Ishikawa (cell line): ENCODE measurements around the gene ECT2.

Source experiments
- CEBPB ChIP-seq: IDR thresholded peaks from 2 replicates; pipeline ENCODE4 v1.6.1; 2012
- CREB1 ChIP-seq: IDR thresholded peaks from 2 replicates; pipeline ENCODE4 v1.6.1; 2012; ENCODE audit warnings: low read depth
- EGR1 ChIP-seq: IDR thresholded peaks from 2 replicates; pipeline ENCODE4 v1.6.1; 2012
- EP300 ChIP-seq: IDR thresholded peaks from 2 replicates; pipeline ENCODE4 v1.6.1; 2012; ENCODE audit warnings: borderline replicate concordance
- FOXM1 ChIP-seq: IDR thresholded peaks from 2 replicates; pipeline ENCODE4 v1.6.1; 2012; ENCODE audit warnings: low read depth, borderline replicate concordance
- NFIC ChIP-seq: IDR thresholded peaks from 2 replicates; pipeline ENCODE4 v1.6.1; 2012
- RAD21 ChIP-seq: IDR thresholded peaks from 2 replicates; pipeline ENCODE4 v1.6.1; 2012; ENCODE audit warnings: low read depth
- TAF1 ChIP-seq: IDR thresholded peaks from 2 replicates; pipeline ENCODE4 v1.6.1; 2012; ENCODE audit warnings: low read depth, mild to moderate bottlenecking
- TCF12 ChIP-seq: IDR thresholded peaks from 2 replicates; pipeline ENCODE4 v1.6.1; 2012; ENCODE audit warnings: low read depth
- TEAD4 ChIP-seq: IDR thresholded peaks from 2 replicates; pipeline ENCODE4 v1.6.1; 2012
- USF1 ChIP-seq: IDR thresholded peaks from 2 replicates; pipeline ENCODE4 v1.6.1; 2012
- YY1 ChIP-seq: IDR thresholded peaks from 2 replicates; pipeline ENCODE4 v1.6.1; 2012; ENCODE audit warnings: low read depth
- TF ChIP-seq, protein P1 (sequence below): IDR thresholded peaks from 2 replicates; pipeline ENCODE4 v1.6.1; 2012
- TF ChIP-seq, protein P2 (sequence below): IDR thresholded peaks from 2 replicates; pipeline ENCODE4 v1.6.1; 2012; ENCODE audit warnings: low read depth, mild to moderate bottlenecking

DNA sequence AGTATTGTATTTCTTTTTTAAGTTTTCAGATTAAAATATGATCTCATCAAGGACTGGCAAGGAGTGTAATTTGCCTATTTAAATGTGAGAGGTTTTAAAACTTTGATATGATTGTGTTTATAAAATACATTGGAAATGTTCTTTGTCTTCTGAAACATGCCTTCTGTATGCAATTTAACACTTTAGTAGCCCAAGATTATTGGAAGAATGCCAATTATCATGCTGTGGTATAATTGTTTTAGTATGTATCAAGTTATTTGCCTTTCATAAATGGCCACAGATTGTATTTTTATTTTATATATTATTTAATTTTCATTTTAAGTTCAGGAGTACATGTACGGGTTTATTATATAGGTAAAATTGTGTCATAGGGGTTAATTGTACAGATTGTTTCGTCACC is 31.7 kb downstream of the ECT2 start:
- no peak for TF ChIP-seq TEAD4
- no peak for TF ChIP-seq EP300
- no peak for TF ChIP-seq YY1
- TF ChIP-seq, protein P1, sequence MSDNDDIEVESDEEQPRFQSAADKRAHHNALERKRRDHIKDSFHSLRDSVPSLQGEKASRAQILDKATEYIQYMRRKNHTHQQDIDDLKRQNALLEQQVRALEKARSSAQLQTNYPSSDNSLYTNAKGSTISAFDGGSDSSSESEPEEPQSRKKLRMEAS: no peak
- no peak for TF ChIP-seq TAF1
- TF ChIP-seq FOXM1: no peak
- TF ChIP-seq USF1: no peak
- TF ChIP-seq CEBPB: no peak
- TF ChIP-seq EGR1: no peak
- TF ChIP-seq, protein P2, sequence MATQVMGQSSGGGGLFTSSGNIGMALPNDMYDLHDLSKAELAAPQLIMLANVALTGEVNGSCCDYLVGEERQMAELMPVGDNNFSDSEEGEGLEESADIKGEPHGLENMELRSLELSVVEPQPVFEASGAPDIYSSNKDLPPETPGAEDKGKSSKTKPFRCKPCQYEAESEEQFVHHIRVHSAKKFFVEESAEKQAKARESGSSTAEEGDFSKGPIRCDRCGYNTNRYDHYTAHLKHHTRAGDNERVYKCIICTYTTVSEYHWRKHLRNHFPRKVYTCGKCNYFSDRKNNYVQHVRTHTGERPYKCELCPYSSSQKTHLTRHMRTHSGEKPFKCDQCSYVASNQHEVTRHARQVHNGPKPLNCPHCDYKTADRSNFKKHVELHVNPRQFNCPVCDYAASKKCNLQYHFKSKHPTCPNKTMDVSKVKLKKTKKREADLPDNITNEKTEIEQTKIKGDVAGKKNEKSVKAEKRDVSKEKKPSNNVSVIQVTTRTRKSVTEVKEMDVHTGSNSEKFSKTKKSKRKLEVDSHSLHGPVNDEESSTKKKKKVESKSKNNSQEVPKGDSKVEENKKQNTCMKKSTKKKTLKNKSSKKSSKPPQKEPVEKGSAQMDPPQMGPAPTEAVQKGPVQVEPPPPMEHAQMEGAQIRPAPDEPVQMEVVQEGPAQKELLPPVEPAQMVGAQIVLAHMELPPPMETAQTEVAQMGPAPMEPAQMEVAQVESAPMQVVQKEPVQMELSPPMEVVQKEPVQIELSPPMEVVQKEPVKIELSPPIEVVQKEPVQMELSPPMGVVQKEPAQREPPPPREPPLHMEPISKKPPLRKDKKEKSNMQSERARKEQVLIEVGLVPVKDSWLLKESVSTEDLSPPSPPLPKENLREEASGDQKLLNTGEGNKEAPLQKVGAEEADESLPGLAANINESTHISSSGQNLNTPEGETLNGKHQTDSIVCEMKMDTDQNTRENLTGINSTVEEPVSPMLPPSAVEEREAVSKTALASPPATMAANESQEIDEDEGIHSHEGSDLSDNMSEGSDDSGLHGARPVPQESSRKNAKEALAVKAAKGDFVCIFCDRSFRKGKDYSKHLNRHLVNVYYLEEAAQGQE: no peak
- no peak for TF ChIP-seq CREB1
- TF ChIP-seq NFIC: peak; percentile 76
- TF ChIP-seq RAD21: no peak
- TF ChIP-seq TCF12: no peak
